ENCODE data around the gene POFUT1.

DNA sequence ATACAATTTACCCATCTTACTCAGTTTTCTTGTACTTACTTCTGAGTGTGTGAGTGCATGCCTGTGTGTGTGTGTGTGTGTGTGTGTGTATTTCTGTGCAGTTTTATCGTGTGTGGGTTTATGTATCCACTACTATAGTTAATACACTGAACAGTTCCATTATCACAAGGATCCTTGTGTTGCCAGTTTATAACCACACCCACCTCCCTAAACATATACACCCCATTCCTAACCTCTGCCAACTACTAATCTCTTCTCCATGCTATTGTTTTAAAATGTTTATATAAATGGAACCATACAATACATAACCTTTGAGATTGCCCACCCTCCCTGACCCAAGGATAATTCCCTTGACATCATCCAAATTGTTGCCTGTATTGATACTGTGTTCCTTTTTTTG lies 18.7 kb downstream of the POFUT1 start:
- TF ChIP-seq, protein P1, sequence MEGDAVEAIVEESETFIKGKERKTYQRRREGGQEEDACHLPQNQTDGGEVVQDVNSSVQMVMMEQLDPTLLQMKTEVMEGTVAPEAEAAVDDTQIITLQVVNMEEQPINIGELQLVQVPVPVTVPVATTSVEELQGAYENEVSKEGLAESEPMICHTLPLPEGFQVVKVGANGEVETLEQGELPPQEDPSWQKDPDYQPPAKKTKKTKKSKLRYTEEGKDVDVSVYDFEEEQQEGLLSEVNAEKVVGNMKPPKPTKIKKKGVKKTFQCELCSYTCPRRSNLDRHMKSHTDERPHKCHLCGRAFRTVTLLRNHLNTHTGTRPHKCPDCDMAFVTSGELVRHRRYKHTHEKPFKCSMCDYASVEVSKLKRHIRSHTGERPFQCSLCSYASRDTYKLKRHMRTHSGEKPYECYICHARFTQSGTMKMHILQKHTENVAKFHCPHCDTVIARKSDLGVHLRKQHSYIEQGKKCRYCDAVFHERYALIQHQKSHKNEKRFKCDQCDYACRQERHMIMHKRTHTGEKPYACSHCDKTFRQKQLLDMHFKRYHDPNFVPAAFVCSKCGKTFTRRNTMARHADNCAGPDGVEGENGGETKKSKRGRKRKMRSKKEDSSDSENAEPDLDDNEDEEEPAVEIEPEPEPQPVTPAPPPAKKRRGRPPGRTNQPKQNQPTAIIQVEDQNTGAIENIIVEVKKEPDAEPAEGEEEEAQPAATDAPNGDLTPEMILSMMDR (tag by site-specific recombination; IDR thresholded peaks at IDR 0.05) = no peak
- TF ChIP-seq ZNF114 (tag by site-specific recombination; IDR thresholded peaks at IDR 0.05) (no peak), SP3 (tag by site-specific recombination; IDR thresholded peaks at IDR 0.05) (no peak), ZBTB7A (tag by site-specific recombination; IDR thresholded peaks at IDR 0.05; ENCODE audit: low read depth) (no peak), ZNF544 (tag by site-specific recombination; IDR thresholded peaks at IDR 0.05) (no peak), ZNF155 (tag by site-specific recombination; IDR thresholded peaks at IDR 0.05) (no peak), TCF7L2 (IDR thresholded peaks at IDR 0.05; ENCODE audit: borderline replicate concordance, low read depth, low read length) (no peak)
